Choroid plexus epithelial cell (primary cell): ENCODE data around the gene MYL7.

ENCODE experiments used
- DNase-seq: peaks from one replicate; pipeline ENCODE4 v3.0.0-alpha.2; 2010; ENCODE audit warnings: low read depth
- H3K4me3 ChIP-seq: 2 replicates; pipeline ENCODE4 v1.5.1; 2011; ENCODE audit warnings: low read depth, mild to moderate bottlenecking, control low read depth, low read length, moderate library complexity
- TF ChIP-seq, protein P1 (sequence below): conservative IDR thresholded peaks from 2 replicates; pipeline ENCODE4 v1.5.1; 2011; ENCODE audit warnings: low read depth, mild to moderate bottlenecking, control low read depth, inconsistent platforms, low read length, moderate library complexity

MYL7 gene

DNA sequence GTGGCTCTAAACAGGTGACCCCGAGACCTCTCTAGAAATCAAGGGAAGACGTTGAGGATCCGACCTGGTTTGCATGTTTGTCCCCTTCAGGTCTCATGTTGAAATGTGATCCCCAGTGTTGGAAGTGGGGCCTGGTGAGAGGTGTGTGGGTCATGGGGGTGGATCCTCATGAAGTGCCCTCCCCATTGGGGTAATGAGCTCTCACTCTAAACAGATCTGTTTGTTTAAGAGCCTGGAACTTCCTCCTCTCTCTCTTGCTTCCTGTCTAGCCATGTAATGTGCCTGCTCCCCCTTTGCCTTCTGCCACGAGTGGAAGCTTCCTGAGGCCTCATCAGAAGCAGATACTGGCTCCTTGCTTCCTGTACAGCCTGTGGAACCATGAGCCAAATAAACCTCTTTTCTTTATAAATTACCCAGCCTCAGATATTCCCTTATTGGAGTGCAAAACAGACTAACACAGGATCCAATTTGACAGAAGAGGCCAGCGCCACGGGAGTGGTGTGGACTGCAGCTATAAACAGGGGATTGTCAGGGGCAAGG lies 48.0 kb downstream of the MYL7 start:
- no peak for DNase-seq
- TF ChIP-seq, protein P1, sequence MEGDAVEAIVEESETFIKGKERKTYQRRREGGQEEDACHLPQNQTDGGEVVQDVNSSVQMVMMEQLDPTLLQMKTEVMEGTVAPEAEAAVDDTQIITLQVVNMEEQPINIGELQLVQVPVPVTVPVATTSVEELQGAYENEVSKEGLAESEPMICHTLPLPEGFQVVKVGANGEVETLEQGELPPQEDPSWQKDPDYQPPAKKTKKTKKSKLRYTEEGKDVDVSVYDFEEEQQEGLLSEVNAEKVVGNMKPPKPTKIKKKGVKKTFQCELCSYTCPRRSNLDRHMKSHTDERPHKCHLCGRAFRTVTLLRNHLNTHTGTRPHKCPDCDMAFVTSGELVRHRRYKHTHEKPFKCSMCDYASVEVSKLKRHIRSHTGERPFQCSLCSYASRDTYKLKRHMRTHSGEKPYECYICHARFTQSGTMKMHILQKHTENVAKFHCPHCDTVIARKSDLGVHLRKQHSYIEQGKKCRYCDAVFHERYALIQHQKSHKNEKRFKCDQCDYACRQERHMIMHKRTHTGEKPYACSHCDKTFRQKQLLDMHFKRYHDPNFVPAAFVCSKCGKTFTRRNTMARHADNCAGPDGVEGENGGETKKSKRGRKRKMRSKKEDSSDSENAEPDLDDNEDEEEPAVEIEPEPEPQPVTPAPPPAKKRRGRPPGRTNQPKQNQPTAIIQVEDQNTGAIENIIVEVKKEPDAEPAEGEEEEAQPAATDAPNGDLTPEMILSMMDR: no peak
- no peak overlapping the region for H3K4me3 ChIP-seq
